Activated CD4-positive, alpha-beta T cell treated with anti-CD3 and anti-CD28 coated beads for 48 hours (primary cell): ENCODE results near the gene NUPR1.
"Not testable (repeated sequence)": the region's sequence is repeated elsewhere in the genome, so short reads cannot be mapped to it uniquely, and the experiment has no call there.

Source experiments
- DNase-seq: peaks from one replicate; pipeline ENCODE4 v3.0.0-alpha.2; 2020

The NUPR1 gene

DNA sequence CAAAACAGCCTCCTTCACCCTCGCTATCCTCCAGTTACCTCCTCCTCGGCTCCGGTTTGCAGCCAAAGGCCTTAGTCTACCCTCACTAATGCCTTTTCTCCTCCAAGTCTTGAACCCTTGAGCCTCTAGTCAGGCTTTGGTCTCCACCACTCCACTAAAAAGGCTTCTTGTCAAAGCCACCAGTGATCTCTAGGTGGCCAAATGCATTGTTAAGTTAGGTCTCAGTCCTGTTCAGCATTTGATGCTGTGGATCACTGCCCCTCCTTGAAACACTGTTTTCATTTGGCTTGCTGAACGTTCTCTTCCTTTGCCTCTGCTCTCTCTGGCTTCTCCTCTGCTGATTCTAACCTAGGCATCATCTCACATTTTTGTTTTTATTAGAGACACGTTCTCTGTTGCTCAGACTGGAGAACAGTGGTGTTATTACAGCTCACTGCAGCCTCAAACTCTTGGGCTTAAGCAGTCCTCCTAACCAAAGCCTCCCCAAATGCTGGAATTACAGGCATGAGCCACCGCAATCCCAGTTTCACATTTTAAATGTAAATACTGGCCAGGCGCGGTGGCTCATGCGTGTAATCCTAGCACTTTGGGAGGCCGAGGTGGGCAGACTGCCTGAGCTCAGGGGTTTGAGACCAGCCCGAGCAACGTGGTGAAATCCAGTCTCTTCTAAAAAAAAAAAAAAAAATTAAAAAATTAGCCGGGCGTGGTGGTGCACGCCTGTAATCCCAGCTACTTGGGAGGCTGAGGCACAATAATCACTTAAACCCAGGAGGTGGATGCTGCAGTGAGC lies 16.1 kb upstream of the NUPR1 start:
- no peak for DNase-seq

DNA sequence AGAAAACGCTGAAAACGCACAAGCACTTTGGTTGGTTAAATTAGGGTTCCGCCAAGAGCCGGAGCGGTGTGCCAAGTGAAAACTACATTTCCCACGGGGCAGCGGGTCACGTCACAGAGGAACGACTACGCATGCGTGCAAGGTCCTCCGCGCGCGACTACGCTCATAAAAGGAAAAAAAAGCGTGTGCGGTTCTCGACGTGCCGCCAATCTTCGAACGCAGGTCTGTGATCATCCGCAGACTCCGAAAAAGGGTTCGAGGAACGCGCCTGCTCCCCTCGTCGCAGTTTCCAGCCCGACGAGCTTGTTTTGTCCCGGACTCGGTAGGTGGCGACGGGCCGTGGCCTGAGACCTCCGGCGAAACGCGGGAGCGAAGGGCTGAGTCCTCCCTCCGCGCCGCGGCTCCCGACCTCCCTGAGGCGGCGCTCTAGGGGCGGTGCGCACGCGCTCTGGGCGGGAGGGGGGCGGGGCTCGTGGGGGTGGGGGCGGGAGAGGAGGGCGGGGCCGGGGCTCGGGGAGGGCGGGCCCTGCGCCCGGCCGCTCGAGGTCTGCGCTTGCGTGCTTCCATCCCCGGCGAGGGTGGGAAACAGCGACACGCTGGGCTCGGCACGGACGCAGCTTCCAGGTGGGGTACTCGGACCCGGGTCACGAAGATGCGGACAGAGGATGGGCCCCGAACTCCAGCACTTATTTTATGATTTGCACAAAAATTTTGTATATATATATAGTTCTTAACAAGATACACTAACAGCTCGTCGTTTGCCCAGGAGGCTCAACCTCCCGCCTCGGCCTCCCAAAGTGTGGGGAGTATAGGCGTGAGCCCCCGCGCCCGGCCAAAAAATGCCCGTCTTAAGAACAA lies 15.2 kb upstream of the NUPR1 start, which contains the start of gene SGF29:
Gene SGF29, plus strand, starts transcription at position 145 of the 858 bp plus-strand sequence. CDS start 27,150 bp downstream, outside the sequence.
- peak; percentile 95 for DNase-seq

- peak; percentile 8 for DNase-seq
Observed at GRCh38 chr16:28549301-28549899, 10.6 kb upstream of the NUPR1 start.

GRCh38 chr16:28548306-28548802 lies 9.6 kb upstream of the NUPR1 start:
- DNase-seq = no peak

- no peak for DNase-seq
Observed at GRCh38 chr16:28546626-28547025, 7.9 kb upstream of the NUPR1 start.

- not testable (repeated sequence) for DNase-seq
Observed at GRCh38 chr16:28545964-28546363, 7.2 kb upstream of the NUPR1 start.

DNA sequence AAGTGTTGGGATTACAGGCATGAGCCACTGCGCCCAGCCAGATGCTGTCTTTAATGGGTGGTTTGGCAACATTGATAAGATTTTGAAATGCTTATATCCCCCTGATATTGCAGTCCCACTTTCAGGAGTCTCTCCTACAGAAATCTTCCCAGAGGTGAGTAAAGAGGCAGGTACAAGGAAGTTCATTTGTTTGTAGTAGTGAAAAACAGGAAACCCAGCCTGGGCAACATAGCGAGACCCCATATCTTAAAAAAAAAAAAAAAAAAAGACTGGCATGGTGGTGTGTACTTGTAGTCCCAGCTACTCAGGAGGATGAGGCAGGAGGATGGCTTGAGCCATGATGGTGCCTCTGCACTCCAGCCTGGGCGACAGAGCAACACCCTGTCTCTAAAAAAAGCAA lies 6.2 kb upstream of the NUPR1 start:
- no peak for DNase-seq

- no peak for DNase-seq
Observed at GRCh38 chr16:28543072-28543471, 4.3 kb upstream of the NUPR1 start.

GRCh38 chr16:28542646-28543045 lies 3.9 kb upstream of the NUPR1 start:
- no peak for DNase-seq

DNA sequence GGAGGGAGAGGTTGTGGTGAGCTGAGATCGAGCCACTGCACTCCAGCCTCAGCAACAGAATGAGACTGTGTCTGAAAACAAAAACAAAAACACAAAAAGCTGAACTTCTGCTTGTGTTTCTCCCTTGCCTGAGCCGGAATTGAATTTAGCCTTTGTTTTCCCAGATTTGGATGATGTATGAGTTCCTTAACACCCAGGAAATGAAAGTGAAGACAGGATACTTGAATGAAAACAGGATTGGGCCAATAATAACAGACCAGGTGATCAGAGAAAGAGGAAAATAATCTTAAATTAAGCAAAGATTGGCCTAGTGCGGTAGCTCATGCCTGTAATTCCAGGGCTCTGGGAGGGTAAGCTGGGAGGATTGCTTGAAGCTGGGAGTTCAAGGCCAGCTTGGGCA lies 1.6 kb upstream of the NUPR1 start:
- DNase-seq = no peak

DNA sequence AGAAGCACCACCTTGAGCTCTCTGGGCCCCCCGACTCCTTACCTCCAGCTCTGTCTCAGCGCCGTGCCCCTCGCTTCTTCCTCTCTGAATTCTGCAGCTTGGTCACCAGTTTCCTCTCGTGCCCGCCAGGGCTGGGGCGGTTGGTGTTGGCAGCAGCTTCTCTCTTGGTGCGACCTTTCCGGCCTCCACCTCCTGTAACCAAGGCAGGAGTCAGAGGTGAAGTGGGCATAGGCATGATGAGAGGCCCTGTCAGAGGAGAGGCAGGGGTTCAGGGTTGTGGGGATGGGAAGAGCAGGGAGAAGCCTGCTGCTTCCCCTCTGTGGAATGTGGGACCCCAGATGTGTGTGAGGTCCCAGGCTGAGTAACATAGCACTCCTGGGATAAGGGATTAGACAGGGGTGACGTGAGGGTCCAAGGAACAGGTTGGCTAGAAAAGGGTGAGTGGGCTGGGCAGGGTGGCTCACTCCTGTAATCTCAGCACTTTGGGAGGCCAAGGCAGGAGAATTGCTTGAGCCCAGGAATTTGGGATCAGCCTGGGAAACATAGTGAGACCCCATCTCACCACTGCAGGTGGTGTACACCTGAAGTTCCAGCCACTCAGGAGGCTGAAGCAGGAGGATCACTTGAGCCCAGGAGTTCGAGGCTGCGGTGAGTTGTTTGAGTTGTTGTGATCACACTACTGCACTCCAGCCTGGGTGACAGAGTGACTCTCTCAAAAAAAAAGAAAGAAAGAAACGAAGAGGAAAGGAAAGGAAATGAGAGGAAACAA lies 626 bp downstream of the NUPR1 start:
- DNase-seq = no peak

- no peak for DNase-seq
Observed at GRCh38 chr16:28537076-28537475, 1.7 kb downstream of the NUPR1 start.

DNA sequence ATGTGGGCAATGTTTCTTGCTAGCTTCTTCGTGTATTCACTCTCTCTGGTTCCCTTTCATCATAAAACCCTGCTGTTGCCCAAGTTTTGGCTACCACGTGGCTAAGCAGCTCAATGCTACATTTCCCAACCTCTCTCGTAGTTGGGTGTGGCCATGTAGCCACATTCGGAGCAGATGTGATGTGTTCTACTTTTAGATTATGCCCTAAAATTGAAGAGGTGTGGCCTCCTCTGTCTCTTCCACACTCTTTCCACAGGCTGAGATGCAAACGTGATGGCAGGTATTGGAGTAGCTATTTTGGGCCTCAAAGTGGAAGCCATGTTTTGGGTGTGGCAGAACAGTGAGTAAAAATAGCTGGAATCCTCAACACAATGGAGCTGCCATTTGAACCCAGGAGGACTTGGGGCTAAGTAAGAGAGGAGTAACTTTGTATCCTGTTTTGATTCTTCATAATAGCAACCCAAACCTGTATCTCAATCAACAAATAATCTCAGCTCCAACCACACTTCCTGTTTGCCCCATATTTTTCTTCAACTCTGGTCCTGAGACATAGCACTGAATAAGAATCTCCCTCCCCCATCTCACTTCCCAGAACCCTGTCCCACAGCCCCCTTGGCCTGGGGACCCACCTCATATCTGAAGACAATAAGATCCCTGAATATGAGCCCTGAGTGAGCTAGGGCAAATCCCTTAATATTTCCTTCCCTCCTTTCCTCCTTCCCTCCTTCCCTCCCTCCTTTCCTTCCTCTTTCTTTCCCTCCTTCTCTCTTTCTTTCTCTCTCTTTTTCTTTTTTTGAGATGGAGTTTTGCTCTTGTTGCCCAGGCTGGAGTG lies 4.0 kb downstream of the NUPR1 start:
- DNase-seq = no peak

GRCh38 chr16:28532940-28533647 lies 5.7 kb downstream of the NUPR1 start:
- no peak for DNase-seq

DNA sequence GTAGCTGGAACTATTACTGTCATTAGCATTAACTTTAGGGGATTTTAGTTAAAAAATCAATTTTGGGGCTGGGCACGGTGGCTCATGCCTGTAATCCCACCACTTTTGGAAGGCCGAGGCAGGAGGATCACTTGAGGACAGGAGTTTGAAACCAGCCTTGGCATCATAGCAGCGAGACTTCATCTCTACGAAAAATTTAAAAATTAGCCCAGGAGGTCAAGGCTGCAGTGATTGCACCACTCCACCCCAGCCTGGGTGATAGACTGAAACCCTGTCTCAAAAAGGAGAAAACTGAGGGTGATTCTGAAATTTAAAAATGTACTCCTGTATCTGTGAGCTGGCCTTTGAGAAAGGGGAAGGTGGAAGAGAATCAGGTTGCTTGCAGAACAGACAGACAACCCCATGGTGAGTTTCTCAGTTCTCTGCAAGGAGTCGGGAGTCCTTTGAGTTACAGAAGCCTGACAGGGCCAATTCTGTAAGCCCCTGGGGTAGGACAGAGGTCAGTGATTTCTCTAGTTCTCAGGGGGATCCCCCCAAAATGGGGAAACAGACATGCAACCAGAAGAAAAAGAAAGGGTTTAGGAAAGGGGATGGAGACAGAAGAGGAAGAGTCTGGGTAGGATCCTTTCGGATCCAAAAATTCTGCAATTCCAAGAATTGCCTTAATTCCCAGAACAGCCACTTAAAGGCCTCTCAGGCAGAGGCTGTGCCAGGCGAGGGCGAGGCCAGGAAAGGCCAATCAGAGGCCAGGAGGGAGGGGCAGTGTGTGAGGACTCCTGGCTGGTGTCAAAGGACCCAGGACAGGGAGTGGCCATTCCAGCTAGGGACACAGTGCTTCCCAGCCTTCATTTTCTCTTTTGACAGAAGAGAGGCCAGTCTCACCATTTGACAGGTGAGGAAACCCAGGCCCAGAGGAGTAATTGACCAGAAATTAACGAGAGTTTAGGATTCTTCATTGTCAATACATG lies 6.7 kb downstream of the NUPR1 start:
- DNase-seq = no peak

DNA sequence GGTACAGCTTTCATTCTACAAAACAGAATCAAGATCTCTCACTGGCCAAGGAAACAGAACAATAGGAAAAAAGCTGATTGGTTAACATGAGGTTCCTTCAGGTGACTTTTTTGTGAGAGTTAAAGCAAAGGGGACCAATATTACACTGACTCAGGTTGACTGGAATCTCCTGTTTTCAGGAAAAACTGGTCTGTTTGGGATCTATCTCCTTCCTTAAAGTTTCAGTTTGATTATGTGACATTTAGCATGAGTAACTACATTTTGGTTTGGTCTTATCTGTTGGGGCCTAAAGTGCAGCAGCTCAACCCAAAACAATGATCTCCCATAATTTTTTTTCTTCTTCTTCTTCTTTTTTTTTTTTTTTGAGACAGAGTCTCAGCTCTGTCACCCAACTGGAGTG lies 9.7 kb downstream of the NUPR1 start:
- DNase-seq = no peak

- no peak for DNase-seq
Observed at GRCh38 chr16:28528463-28528867, 10.3 kb downstream of the NUPR1 start.

- no peak for DNase-seq
Observed at GRCh38 chr16:28527985-28528384, 10.8 kb downstream of the NUPR1 start.

GRCh38 chr16:28527100-28527785 lies 11.5 kb downstream of the NUPR1 start:
- not testable (repeated sequence) for DNase-seq
